ENCODE measurements around the gene CDH13.

Gene CDH13

GRCh38 chr16:83070416-83071209 is 443.8 kb downstream of the CDH13 start:
- no peak for DNase-seq

- no peak for DNase-seq
Measured at GRCh38 chr16:83075956-83076355, 449.2 kb downstream of the CDH13 start.

GRCh38 chr16:83083361-83083760 is 456.6 kb downstream of the CDH13 start:
- no peak for DNase-seq

GRCh38 chr16:83085660-83086059 is 458.9 kb downstream of the CDH13 start:
- no peak for DNase-seq

- DNase-seq: no peak
Measured at GRCh38 chr16:83095941-83096692, 469.3 kb downstream of the CDH13 start.

- DNase-seq: no peak
Measured at GRCh38 chr16:83098536-83098935, 471.8 kb downstream of the CDH13 start.

- no peak for DNase-seq
Measured at GRCh38 chr16:83100679-83101078, 473.9 kb downstream of the CDH13 start.

GRCh38 chr16:83102336-83102735 is 475.6 kb downstream of the CDH13 start:
- no peak for DNase-seq

GRCh38 chr16:83105279-83106077 is 478.7 kb downstream of the CDH13 start:
- no peak for DNase-seq

GRCh38 chr16:83109490-83110125 is 482.8 kb downstream of the CDH13 start:
- no peak for DNase-seq

GRCh38 chr16:83110269-83110668 is 483.5 kb downstream of the CDH13 start:
- no peak for DNase-seq

- DNase-seq: peak in 1 of 2 experiments; percentile 3
Measured at GRCh38 chr16:83113317-83113716, 486.5 kb downstream of the CDH13 start.

GRCh38 chr16:83113811-83114210 is 487.0 kb downstream of the CDH13 start:
- DNase-seq: no peak

GRCh38 chr16:83115491-83116232 is 488.9 kb downstream of the CDH13 start:
- DNase-seq: no peak

GRCh38 chr16:83116274-83116892 is 489.6 kb downstream of the CDH13 start:
- no peak for DNase-seq

GRCh38 chr16:83117810-83118209 is 491.0 kb downstream of the CDH13 start:
- no peak for DNase-seq

GRCh38 chr16:83118365-83118764 is 491.6 kb downstream of the CDH13 start:
- no peak for DNase-seq

GRCh38 chr16:83125999-83126568 is 499.3 kb downstream of the CDH13 start:
- no peak for DNase-seq

- no peak for DNase-seq
Measured at GRCh38 chr16:83128041-83128440, 501.3 kb downstream of the CDH13 start.

GRCh38 chr16:83130039-83130438 is 503.3 kb downstream of the CDH13 start:
- no peak for DNase-seq

- no peak for DNase-seq
Measured at GRCh38 chr16:83134638-83135037, 507.9 kb downstream of the CDH13 start.
